HG03139 (cell line): ENCODE results near the gene KSR2.
"Not testable (repeated sequence)": the region's sequence is repeated elsewhere in the genome, so short reads cannot be mapped to it uniquely, and the experiment has no call there.

ENCODE experiments used
- ATAC-seq: cut with Tn5 transposase; IDR thresholded peaks from one replicate; pipeline ENCODE4 v1.9.1; 2021; ENCODE audit not compliant: unreplicated experiment

The KSR2 gene

GRCh38 chr12:117768860-117769259 lies 199.9 kb downstream of the KSR2 start:
- ATAC-seq, result no peak

- no peak for ATAC-seq
These were observed 202.8 kb downstream of the KSR2 start for GRCh38 chr12:117766008-117766407.

- ATAC-seq, result no peak
These were observed 206.6 kb downstream of the KSR2 start for GRCh38 chr12:117762143-117762542.

DNA sequence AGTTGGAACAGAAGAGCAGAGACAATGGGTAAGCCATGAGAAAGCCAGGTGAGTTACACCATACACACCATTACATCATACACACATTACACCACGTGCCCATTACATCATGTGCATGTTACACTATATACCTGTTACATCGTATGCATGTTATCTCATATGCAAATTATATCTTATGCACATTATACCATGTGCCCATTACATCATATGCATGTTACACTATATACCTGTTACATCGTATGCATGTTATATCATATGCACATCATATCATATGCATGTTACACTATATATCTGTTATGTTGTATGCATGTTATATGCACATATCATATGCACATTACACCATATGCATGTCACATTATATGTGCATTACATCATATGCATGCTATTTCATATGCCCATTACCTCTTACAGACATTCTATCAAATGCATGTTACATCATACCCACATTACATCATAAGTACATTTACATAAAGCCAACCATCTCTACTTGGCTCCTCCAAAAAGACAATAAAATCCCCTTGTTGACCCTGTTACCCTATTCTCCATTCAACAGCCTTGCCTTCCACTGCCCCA lies 207.2 kb downstream of the KSR2 start:
- no peak for ATAC-seq

GRCh38 chr12:117760990-117761389 lies 207.8 kb downstream of the KSR2 start:
- ATAC-seq, result no peak

GRCh38 chr12:117750657-117751056 lies 218.1 kb downstream of the KSR2 start:
- ATAC-seq, result no peak

GRCh38 chr12:117749431-117749830 lies 219.4 kb downstream of the KSR2 start:
- no peak for ATAC-seq

GRCh38 chr12:117746358-117746757 lies 222.4 kb downstream of the KSR2 start:
- not testable (repeated sequence) for ATAC-seq

- ATAC-seq, result no peak
These were observed 224.4 kb downstream of the KSR2 start for GRCh38 chr12:117744418-117744817.

- ATAC-seq, result no peak
These were observed 225.0 kb downstream of the KSR2 start for GRCh38 chr12:117743761-117744160.

- no peak for ATAC-seq
These were observed 226.1 kb downstream of the KSR2 start for GRCh38 chr12:117742721-117743120.

GRCh38 chr12:117738233-117738632 lies 230.6 kb downstream of the KSR2 start:
- no peak for ATAC-seq

DNA sequence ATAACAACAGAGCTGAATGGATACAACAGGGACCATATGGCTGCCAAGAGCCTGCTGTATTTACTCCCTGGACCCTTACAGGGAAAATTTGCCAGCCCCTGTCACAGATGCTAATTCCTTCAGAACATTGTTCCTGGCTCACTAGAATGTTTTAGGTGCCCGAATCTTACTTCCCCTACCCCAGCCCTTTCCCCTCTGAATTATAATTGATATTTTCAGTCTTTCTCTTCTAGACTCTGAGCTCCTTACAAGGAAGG lies 235.3 kb downstream of the KSR2 start:
- ATAC-seq, result no peak

DNA sequence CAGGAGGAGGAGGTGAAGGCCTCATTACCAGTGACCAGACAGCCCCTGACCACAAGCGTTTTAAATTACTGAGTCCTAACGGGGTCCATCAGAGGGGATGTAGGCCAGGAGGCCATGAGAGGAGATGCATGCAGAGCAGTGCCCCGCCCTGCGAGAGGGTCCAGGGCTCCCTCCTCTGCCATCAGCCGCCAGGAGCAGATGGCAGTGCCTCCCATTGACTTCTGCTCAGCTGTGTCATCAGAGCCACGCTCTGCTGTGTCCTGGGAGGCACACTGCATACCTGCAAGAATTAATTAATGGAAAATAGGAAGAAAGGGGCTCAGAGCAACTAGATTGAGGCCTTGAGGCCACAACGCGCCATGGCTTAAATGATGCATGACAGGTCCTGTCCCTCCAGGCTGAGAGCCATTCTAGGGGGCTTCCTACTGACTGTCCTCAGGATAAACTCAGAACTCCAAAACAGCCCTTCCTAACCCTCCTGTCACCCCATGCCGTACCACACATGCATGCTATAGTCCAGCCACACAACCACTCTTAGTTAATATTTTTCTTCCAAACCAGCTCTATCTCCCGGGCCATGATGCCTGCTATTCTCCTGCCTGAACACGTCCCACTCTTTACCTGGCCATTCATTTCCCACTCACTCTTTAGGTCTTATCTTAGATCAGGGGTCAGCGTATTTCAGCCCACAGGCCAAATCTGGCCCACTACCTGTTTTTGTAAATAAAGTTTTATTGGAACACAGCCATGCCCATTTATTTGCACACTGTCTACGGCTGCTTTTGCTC lies 235.8 kb downstream of the KSR2 start:
- no peak for ATAC-seq

DNA sequence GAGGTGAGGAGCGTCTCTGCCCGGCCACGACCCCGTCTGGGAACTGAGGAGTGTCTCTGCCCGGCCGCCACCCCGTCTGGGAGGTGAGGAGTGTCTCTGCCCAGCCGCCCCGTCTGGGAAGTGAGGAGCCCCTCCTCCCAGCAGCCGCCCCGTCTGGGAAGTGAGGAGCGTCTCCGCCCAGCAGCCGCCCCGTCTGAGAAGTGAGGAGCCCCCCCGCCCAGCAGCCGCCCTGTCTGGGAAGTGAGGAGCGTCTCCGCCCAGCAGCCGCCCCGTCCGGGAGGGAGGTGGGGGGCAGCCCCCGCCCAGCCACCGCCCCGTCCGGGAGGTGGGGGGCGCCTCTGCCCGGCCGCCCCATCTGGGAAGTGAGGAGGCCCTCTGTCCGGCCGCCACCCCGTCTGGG lies 237.7 kb downstream of the KSR2 start:
- ATAC-seq, result not testable (repeated sequence)

GRCh38 chr12:117727301-117727700 lies 241.5 kb downstream of the KSR2 start:
- ATAC-seq, result no peak

- ATAC-seq, result no peak
These were observed 244.2 kb downstream of the KSR2 start for GRCh38 chr12:117724543-117724942.

DNA sequence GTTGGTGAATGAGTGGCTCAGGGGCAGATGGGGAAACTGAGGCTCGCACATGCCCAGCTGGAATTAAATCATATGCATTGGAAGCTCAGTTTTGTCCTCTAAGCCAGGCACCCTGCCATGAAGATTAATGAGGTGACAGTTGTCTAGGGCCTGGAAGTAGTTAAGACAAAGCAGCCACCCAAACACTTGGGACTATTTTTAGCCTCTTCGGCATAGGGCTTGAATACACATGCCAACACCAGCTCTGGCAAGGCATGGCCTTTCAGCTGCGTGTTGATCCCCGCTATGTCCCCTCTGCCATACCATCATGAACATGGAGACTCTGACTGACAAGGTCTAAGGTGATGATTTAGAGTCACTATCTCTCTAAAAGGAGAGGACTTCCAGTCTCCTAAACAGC lies 250.2 kb downstream of the KSR2 start:
- no peak for ATAC-seq

GRCh38 chr12:117718141-117718540 lies 250.6 kb downstream of the KSR2 start:
- no peak for ATAC-seq

- ATAC-seq, result no peak
These were observed 254.6 kb downstream of the KSR2 start for GRCh38 chr12:117714203-117714602.

- ATAC-seq, result no peak
These were observed 258.7 kb downstream of the KSR2 start for GRCh38 chr12:117710121-117710520.

DNA sequence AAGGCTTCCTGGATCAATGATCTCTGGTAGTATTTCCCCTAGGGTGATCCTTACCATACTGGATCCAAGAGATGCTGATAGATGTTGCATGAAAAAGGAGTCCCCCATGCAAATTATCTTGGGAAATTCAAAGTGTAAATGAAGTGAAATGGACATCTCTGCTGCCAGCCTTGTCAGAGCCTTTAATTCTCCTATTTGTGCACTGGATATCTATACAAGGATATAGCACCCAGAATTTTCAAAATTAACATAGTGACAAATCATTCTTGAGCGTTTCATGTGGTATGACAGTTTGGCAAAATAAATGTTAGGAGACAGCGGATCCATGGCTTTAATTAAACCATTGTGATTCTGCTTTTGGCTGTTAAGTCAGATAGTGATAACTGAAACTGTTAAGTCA lies 260.9 kb downstream of the KSR2 start:
- ATAC-seq, result no peak

GRCh38 chr12:117703584-117703983 lies 265.2 kb downstream of the KSR2 start:
- ATAC-seq, result no peak
